ENCODE results near the gene SORL1-AS1.
"Not testable (repeated sequence)": the region's sequence is repeated elsewhere in the genome, so short reads cannot be mapped to it uniquely, and the experiment has no call there.

Gene SORL1-AS1

GRCh38 chr11:121431820-121432526, 20.8 kb downstream of the SORL1-AS1 start:
- no peak for DNase-seq

DNA sequence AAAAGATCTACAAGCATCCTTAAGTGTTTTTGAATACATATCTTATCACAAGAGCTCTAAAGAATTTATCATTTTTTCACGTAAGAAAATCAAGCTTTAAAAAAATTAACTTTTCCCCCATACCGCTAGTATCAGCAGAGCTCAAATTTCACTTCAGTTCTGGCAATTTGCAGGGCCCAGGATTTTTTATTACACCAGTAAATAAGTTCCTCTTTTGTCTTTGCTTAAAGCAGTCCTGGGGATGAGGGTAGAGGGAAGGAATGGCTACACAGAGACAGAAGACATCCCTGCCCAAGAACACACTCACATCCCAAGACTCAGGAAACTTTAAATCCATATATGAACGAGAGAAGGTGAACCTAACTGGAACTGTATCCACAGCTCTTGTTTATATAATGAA, 23.2 kb downstream of the SORL1-AS1 start:
- DNase-seq = no peak

DNA sequence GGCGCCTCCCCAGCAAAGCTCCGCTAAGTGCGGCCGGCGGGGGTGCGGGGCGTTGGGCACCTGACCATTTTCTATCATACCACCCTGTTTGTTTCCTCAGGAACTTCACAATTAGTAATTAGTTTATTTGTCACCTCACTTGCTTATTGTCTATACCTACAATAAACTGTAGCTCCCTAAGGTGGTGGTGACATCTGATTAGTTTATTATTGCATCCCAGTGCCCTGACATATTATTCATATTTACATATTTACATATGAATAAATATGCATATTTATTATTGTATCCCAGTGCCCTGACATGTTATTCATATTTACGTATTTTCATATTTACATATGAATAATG, 25.4 kb downstream of the SORL1-AS1 start:
- no peak for DNase-seq

GRCh38 chr11:121426476-121427399, 26.0 kb downstream of the SORL1-AS1 start:
- peak in 30 of 51 donors; percentile 17 to 69 (median 36) for DNase-seq

GRCh38 chr11:121425828-121426227, 26.9 kb downstream of the SORL1-AS1 start:
- no peak for DNase-seq

- no peak for DNase-seq
Measured at GRCh38 chr11:121422675-121423074, 30.1 kb downstream of the SORL1-AS1 start.

GRCh38 chr11:121421149-121421901, 31.4 kb downstream of the SORL1-AS1 start:
- DNase-seq = no peak

DNA sequence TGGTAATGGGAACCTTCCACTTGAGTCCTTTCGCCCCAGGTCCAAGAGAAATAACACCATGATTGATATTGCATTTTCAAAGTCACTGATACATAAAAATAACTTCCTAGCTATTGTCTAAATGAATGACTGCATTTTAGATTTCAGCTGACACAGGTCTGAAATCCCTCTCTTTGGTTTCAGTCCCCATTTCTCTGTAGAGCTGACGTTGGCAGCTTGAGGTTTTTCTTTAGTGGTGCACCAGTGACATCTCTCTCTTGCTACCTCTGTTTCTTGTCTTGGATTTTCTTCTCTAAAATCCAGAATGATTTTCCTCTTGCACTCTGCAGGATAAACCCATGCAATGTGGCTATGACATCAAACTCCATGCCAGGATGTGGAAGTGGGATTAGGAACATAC, 32.4 kb downstream of the SORL1-AS1 start:
- DNase-seq = no peak

DNA sequence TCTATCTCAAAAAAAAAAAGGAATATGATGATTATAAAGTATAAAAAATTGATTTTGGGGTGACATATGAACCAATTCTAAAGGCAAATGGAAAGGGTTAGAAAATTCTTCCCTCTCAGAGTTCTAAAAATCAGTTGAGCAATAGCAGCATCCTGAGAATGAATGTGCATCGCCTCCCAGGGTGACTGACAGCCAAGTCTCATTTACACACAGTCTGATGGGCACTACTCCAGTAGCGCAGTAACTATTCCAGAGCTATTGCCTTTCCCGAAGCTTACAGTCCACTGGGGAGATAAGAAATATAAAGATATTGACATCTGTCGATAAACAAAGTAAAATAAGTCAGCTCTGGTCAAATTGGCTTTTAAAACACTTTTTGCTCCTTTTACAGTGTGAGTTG, 32.9 kb downstream of the SORL1-AS1 start:
- DNase-seq = no peak

- DNase-seq = no peak
Measured at GRCh38 chr11:121418625-121419114, 34.1 kb downstream of the SORL1-AS1 start.

DNA sequence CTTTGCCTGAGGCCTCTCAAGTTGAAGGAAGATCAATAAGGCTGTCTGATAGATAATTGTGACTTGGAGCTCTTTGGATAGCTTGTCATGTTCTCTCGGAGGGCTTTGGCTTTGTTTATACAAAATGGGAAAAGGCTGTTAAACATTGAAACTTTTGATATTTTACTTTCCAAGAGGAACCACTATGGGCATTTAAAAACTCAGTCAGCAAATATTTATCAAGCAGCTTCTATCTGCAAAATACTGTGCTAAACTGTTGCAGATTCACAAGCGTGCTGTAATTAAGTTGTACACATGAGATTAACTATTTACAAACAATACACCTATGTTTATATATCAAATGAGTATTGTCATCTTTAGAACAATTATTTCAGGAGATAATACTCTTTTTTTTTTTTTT, 35.2 kb downstream of the SORL1-AS1 start:
- no peak for DNase-seq

DNA sequence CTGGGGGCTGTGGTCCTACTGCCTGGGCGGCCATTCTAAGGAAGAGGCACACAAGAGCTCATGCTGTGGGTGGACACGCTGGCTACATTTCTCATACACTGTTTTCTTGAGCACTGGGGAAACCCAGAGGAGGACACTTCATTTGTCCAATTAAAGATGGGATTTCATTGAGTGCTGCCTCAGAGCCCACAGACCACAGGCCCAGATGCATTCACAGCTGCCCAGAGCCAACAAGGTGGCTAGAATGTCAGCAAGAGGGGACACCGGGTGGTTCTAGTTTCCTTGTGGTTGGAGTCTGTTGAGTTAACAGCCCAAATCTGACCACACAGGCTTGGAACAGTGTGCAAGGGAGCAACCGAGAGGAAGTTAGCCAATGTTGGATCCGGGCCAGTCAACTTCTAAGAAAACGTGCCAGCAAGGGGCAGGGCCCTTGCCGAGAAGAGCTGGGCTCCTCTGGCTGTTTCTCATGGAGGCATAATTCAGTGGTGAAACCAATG, 35.7 kb downstream of the SORL1-AS1 start:
- DNase-seq = peak in 42 of 51 donors; percentile 11 to 77 (median 50)

DNA sequence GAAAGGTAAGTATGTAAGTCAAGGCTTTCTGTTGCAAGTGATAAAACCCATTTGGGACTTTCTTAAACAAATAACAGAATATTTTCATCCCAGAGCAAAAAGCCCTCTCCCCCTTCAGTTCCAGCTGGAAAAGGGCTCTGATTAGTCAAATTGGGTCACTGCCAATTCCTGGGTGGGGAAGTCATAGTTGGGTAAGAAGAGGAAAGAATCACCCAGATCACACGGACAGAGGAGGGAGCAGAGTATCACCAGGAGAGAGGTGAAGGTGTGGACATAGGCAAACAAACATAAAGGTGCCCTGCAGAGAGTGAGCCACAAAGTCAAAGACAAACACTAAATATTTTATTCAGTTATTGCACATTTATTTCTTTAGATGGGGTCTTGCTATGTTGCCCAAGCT, 36.9 kb downstream of the SORL1-AS1 start:
- DNase-seq = no peak

DNA sequence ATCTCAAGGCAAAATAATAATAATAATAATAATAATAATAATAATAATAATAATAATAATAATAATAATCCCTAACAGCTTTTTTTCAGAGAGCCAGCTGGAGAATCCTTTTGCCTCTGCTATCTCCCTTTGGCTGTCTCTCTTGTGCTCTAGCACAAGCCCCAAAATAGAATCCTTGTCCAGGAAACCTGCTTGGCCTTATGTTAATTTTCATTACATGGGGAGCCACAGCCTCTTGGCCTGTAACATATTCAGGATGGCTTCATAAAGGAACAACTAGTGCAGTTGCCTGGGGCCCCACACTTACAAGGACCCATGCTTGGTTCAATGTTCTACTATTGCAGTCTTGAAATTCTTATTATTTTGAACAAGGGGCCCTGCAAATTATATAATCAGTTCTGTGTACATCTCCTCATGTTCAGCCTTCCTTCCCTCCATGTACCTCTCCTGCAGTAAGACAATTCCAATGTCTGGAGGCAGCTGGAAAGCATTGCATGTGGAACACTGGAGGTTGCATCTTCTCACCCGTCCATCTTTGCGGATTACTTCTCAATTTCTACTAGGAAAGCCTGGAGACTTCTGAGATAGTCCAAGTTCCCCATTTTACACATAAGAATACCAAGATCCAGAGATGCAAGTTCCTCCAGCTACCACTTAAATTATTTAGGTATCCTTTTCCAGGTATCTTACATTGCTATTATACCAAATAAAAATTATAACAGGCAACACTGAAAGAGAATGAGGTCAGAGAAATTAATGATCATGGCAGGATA, 38.4 kb downstream of the SORL1-AS1 start:
- no peak for DNase-seq

- no peak for DNase-seq
Measured at GRCh38 chr11:121412711-121413415, 39.9 kb downstream of the SORL1-AS1 start.

DNA sequence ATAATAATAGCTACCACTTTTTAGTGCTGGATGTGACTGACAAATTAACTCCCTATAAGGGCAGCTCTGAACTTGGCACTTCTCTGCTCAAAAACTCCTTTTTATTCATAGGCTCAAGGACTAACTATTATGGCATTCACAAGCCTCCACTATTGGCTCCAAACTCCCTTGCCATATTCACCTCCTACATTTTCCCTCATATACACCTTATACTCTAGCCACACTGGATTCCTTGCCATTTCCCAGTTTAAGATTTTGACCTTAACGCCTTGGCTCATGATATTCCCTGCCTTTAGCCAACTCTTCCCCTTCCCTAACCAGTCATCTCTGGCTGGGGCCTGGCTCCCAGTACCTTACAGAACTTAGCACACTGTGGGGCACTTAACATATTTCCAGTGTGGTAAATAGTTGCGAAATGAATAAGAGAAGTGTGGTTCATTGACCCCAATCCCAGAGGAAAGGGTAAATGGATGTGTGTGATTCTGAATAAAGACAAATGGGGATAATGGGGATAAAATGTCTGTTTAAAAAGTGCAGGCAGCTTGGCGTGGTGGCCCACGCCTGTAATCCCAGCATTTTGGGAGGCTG, 40.7 kb downstream of the SORL1-AS1 start:
- DNase-seq = no peak

- DNase-seq = not testable (repeated sequence)
Measured at GRCh38 chr11:121411330-121411729, 41.4 kb downstream of the SORL1-AS1 start.

- DNase-seq = not testable (repeated sequence)
Measured at GRCh38 chr11:121410041-121410440, 42.7 kb downstream of the SORL1-AS1 start.

GRCh38 chr11:121408830-121409229, 43.9 kb downstream of the SORL1-AS1 start:
- no peak for DNase-seq

GRCh38 chr11:121406291-121406690, 46.5 kb downstream of the SORL1-AS1 start:
- no peak for DNase-seq

Measured in hypothalamus (tissue), 51 donors.